ENCODE data around the gene GSTP1. TPM values are rescaled to one million over a fixed set of nuclear protein-coding genes. Genes with fewer than 3 reads are reported as not detected.

The GSTP1 gene
- polyA plus RNA-seq, 3 donors from 2014 or later: 898 to 1,247 (median 930) TPM

Other genes starting within 250 kb of the GSTP1 start
- gene POLD4, start 230.3 kb upstream of the GSTP1 start, polyA plus RNA-seq: 100 to 1,000 TPM in 2 of 3 donors, 10 to 100 TPM in 1; 86.1 to 131 (median 118) TPM
- gene CLCF1, start 210.2 kb upstream of the GSTP1 start, polyA plus RNA-seq: 1 to 10 TPM in 1 of 3 donors, under 1 TPM in 1, not detected in 1; 0.34 to 2.2 TPM
- 10 to 100 TPM; 10.2 to 12.8 (median 11.6) TPM for gene RAD9A, start 191.8 kb upstream of the GSTP1 start, polyA plus RNA-seq
- gene PPP1CA, start 182.0 kb upstream of the GSTP1 start, polyA plus RNA-seq: 1,000 to 10,000 TPM in 1 of 3 donors, 100 to 1,000 TPM in 2; 830 to 1,276 (median 950) TPM
- gene TBC1D10C, start 179.7 kb upstream of the GSTP1 start, polyA plus RNA-seq: 100 to 1,000 TPM; 396 to 531 (median 451) TPM
- gene CARNS1, start 168.1 kb upstream of the GSTP1 start, polyA plus RNA-seq: 1 to 10 TPM; 1.9 to 3.4 (median 2.7) TPM
- gene RPS6KB2, start 155.3 kb upstream of the GSTP1 start, polyA plus RNA-seq: 10 to 100 TPM; 71.5 to 96.5 (median 74.9) TPM
- gene PTPRCAP, start 146.1 kb upstream of the GSTP1 start, polyA plus RNA-seq: 1,000 to 10,000 TPM; 1,315 to 1,354 (median 1,351) TPM
- gene CORO1B, start 140.3 kb upstream of the GSTP1 start, polyA plus RNA-seq: 10 to 100 TPM in 1 of 3 donors, 1 to 10 TPM in 2; 7.1 to 10.3 (median 9.2) TPM
- 1 to 10 TPM in 1 of 3 donors, under 1 TPM in 1, not detected in 1; 0.23 to 2.5 TPM for gene GPR152, start 131.1 kb upstream of the GSTP1 start, polyA plus RNA-seq
- 1 to 10 TPM in 1 of 3 donors, not detected in 2; 1.6 TPM for gene CABP4, start 128.5 kb upstream of the GSTP1 start, polyA plus RNA-seq
- gene TMEM134, start 114.6 kb upstream of the GSTP1 start, polyA plus RNA-seq: 100 to 1,000 TPM; 154 to 255 (median 189) TPM
- 100 to 1,000 TPM; 130 to 163 (median 157) TPM for gene AIP, start 100.8 kb upstream of the GSTP1 start, polyA plus RNA-seq
- 10 to 100 TPM in 2 of 3 donors, 1 to 10 TPM in 1; 3.6 to 29.2 (median 10.2) TPM for gene PITPNM1, start 78.4 kb upstream of the GSTP1 start, polyA plus RNA-seq
- gene CDK2AP2, start 75.7 kb upstream of the GSTP1 start, polyA plus RNA-seq: 100 to 1,000 TPM; 190 to 301 (median 226) TPM
- gene CABP2, start 60.4 kb upstream of the GSTP1 start, polyA plus RNA-seq: not detected
- 100 to 1,000 TPM; 173 to 261 (median 195) TPM for gene NDUFV1, start 23.1 kb downstream of the GSTP1 start, polyA plus RNA-seq
- gene NUDT8, start 46.1 kb downstream of the GSTP1 start, polyA plus RNA-seq: 10 to 100 TPM; 10.1 to 13.4 (median 12.3) TPM
- not detected for gene TBX10, start 56.0 kb downstream of the GSTP1 start, polyA plus RNA-seq
- gene ACY3, start 66.9 kb downstream of the GSTP1 start, polyA plus RNA-seq: under 1 TPM in 2 of 3 donors, not detected in 1; 0.41 to 0.98 TPM
- not detected for gene ALDH3B2, start 90.8 kb downstream of the GSTP1 start, polyA plus RNA-seq

All from immature natural killer cell (primary cell).